Endothelial cell of umbilical vein (primary cell): ENCODE results near the gene DCC. TPM values are rescaled to one million over a fixed set of nuclear protein-coding genes. Genes with fewer than 3 reads are reported as not detected.

ENCODE experiments used
- BruUV-seq: library from RNA; stranded (reverse); fragments of 400-500 nt; replicated peaks from 2 replicates; lab custom pipeline; 2021; lab: Mats Ljungman, UMichigan
- CTCF ChIA-PET: fragments of 300-600, 350-600 bp; sonication (Branson Sonifier 250); formaldehyde crosslinking; loops from one replicate; lab custom pipeline; 2021; ENCODE audit warnings: antibody characterized with exemption, inconsistent platforms; lab: Charles Lee
- POLR2A ChIA-PET: fragments of 300-600, 350-600 bp; sonication (Branson Sonifier 250); formaldehyde crosslinking; loops from one replicate; lab custom pipeline; 2021; ENCODE audit warnings: antibody characterized with exemption, inconsistent platforms; lab: Charles Lee
- DNase-seq: peaks from one replicate; pipeline ENCODE4 v3.0.0-alpha.2; 2011; ENCODE audit warnings: low read depth, low spot score
- FAIRE-seq: peaks from 2 replicates; lab custom pipeline; 2011; peaks lifted over from hg19 to GRCh38; lab: Jason Lieb, UNC
- H2AFZ ChIP-seq: 2 replicates; pipeline ENCODE4 v1.6.0; 2012; ENCODE audit warnings: low read depth, low read length, control low read depth, inconsistent platforms
- H3K27ac ChIP-seq: 2 replicates; pipeline ENCODE4 v1.5.1; 2011; ENCODE audit warnings: low read depth, mild to moderate bottlenecking, control low read depth, low read length, moderate library complexity; ENCODE audit not compliant: insufficient read depth
- H3K27me3 ChIP-seq, 2 experiments: 2 replicates each; pipeline versions ENCODE4 v1.6.0 to v1.6.1; 2011; ENCODE audit warnings: low read length in 2 of 2, mixed read lengths in 1 of 2; ENCODE audit not compliant: control insufficient read depth in 2 of 2, insufficient read depth in 2 of 2
- H3K36me3 ChIP-seq, 2 experiments: 2 replicates in 1 of 2; 3 replicates in 1 of 2; pipeline ENCODE4 v1.5.1; 2011; ENCODE audit warnings: low read length in 2 of 2, mild to moderate bottlenecking in 1 of 2, moderate library complexity in 1 of 2; ENCODE audit not compliant: control insufficient read depth in 2 of 2, insufficient read depth in 2 of 2; ENCODE audit errors: extremely low read depth in 1 of 2
- H3K4me1 ChIP-seq: 3 replicates; pipeline ENCODE4 v1.5.1; 2011; ENCODE audit warnings: mild to moderate bottlenecking, low read length; ENCODE audit not compliant: control insufficient read depth, insufficient read depth; ENCODE audit errors: extremely low read depth
- H3K4me2 ChIP-seq: 2 replicates; pipeline ENCODE4 v1.6.1; 2011; ENCODE audit warnings: low read length, control low read depth, mixed read lengths; ENCODE audit not compliant: insufficient read depth
- H3K4me3 ChIP-seq, 3 experiments: fragments of 200-600 bp in 1 of 3; sonication (generic), shearing (Covaris generic) in 1 of 3; replicated peaks in 1 of 3; 2 replicates each; pipeline ENCODE4 v1.5.1; 2011 to 2016; ENCODE audit warnings: control low read depth in 3 of 3, low read length in 3 of 3, mild to moderate bottlenecking in 2 of 3, inconsistent platforms in 1 of 3, low read depth in 1 of 3, moderate library complexity in 1 of 3; ENCODE audit not compliant: insufficient read depth in 1 of 3
- H3K79me2 ChIP-seq: 2 replicates; pipeline ENCODE4 v1.6.0; 2012; ENCODE audit warnings: low read length, inconsistent platforms; ENCODE audit not compliant: control insufficient read depth, insufficient read depth
- H3K9ac ChIP-seq: replicated peaks from 2 replicates; pipeline ENCODE3; 2011; ENCODE audit warnings: low read length, control low read depth; ENCODE audit not compliant: insufficient read depth; ENCODE audit errors: extremely low read depth
- H3K9me1 ChIP-seq: replicated peaks from 3 replicates; pipeline ENCODE4 v1.6.0; 2011; ENCODE audit warnings: mild to moderate bottlenecking, low read length; ENCODE audit not compliant: control insufficient read depth, insufficient read depth; ENCODE audit errors: extremely low read depth
- H3K9me3 ChIP-seq: replicated peaks from 2 replicates; pipeline ENCODE4 v1.5.1; 2012; ENCODE audit warnings: low read length, inconsistent platforms; ENCODE audit not compliant: control insufficient read depth, insufficient read depth
- H4K20me1 ChIP-seq: replicated peaks from 2 replicates; pipeline ENCODE3; 2011; ENCODE audit warnings: mild to moderate bottlenecking, low read length; ENCODE audit not compliant: control insufficient read depth, insufficient read depth; ENCODE audit errors: extremely low read depth
- CTCF ChIP-seq, 2 donors: IDR thresholded peaks; 1 replicate in 1 of 2; 2 replicates in 1 of 2; pipeline ENCODE4 v1.5.1; 2011; ENCODE audit warnings: low read length in 2 of 2, mild to moderate bottlenecking in 2 of 2, moderate library complexity in 2 of 2, control low read depth in 1 of 2, inconsistent platforms in 1 of 2, low read depth in 1 of 2; ENCODE audit not compliant: insufficient read depth in 1 of 2; ENCODE audit errors: extremely low read depth in 1 of 2
- EZH2 ChIP-seq: IDR thresholded peaks from 2 replicates; pipeline ENCODE4 v1.6.1; 2012; ENCODE audit warnings: borderline replicate concordance, low read depth, mild to moderate bottlenecking, moderate library complexity, low read length, inconsistent platforms; ENCODE audit not compliant: severe bottlenecking
- FOS ChIP-seq: IDR thresholded peaks from 2 replicates; pipeline ENCODE4 v1.6.1; 2011; ENCODE audit warnings: mild to moderate bottlenecking, low read length, moderate library complexity, borderline replicate concordance; ENCODE audit not compliant: insufficient read depth
- GATA2 ChIP-seq: IDR thresholded peaks from 2 replicates; pipeline ENCODE4 v1.7.0; 2011; ENCODE audit warnings: low read depth, mild to moderate bottlenecking, moderate library complexity, mixed read lengths, low read length; ENCODE audit not compliant: insufficient read length, insufficient read depth
- JUN ChIP-seq: IDR thresholded peaks from 2 replicates; pipeline ENCODE4 v1.6.1; 2011; ENCODE audit warnings: borderline replicate concordance, low read depth; ENCODE audit not compliant: insufficient read length, insufficient read depth
- MAX ChIP-seq: IDR thresholded peaks from 2 replicates; pipeline ENCODE4 v1.6.1; 2011; ENCODE audit not compliant: insufficient read depth, insufficient read length
- MYC ChIP-seq: IDR thresholded peaks from one replicate; pipeline ENCODE4 v1.6.1; 2011; ENCODE audit warnings: mild to moderate bottlenecking, low read depth, low read length
- POLR2A ChIP-seq: IDR thresholded peaks from 2 replicates; pipeline ENCODE4 v1.6.1; 2012; ENCODE audit warnings: low read depth, mild to moderate bottlenecking, control low read depth, low read length
- POLR2AphosphoS5 ChIP-seq: IDR thresholded peaks from 2 replicates; pipeline ENCODE4 v1.6.1; 2012; ENCODE audit warnings: low read depth, mild to moderate bottlenecking, control low read depth, low read length, moderate library complexity; ENCODE audit not compliant: insufficient read depth
- dilution Hi-C: fragments of 300-500 bp; cut with MboI; formaldehyde crosslinking; loops from one replicate; pipeline ENCODE4 v1.15.0; 2019; ENCODE audit warnings: low sequenced_read_pairs; ENCODE audit not compliant: extremely low pct_ligation_motif_present
- intact Hi-C: fragments of 100-400 bp; cut with micrococcal nuclease; formaldehyde crosslinking; loops from one replicate; pipeline ENCODE4 v1.10.0; 2022
- polyA plus RNA-seq, 4 experiments: library from polyadenylated mRNA; depleted of rRNA in 3 of 4; stranded (reverse) in 3 of 4; unstranded in 1 of 4; fragments of >200 nt; gene quantifications; 2 replicates each; pipeline versions ENCODE4 v1.2.1 to v1.2.3, GENCODE V29; 2011 to 2012; ENCODE audit warnings: missing spikeins in 1 of 4
- total RNA-seq: library from RNA; stranded (reverse); gene quantifications from 2 replicates; pipeline ENCODE4 v1.2.3, GENCODE V29; 2021

Gene DCC
- total and polyA plus RNA-seq, 2 donors (not counting 3 experiments of a cell fraction or from before 2014, with no cell fraction given), result not detected

- H3K4me3 ChIP-seq, result no peak overlapping the region
- dilution Hi-C loops, result no loop called here
- no peaks in the 10 kb centered on the region for H3K36me3 ChIP-seq
- intact Hi-C loops, result no loop called here
- CTCF ChIA-PET, result no interaction called here
- no peak for FAIRE-seq
- no peaks in the 10 kb centered on the region for H4K20me1 ChIP-seq
- no peaks in the 10 kb centered on the region for H3K4me1 ChIP-seq
- POLR2A ChIA-PET, result no interaction called here
- H3K9me1 ChIP-seq, result no peaks in the 10 kb centered on the region
- no peak for TF ChIP-seq MAX
- no peak for TF ChIP-seq FOS
- no peak for TF ChIP-seq POLR2AphosphoS5
- no peak for TF ChIP-seq POLR2A
- TF ChIP-seq GATA2, result no peak
- no peak for TF ChIP-seq JUN
- TF ChIP-seq CTCF (IDR thresholded peaks at IDR 0.05; ENCODE audit: extremely low read depth in 1 of 2, insufficient read depth in 1 of 2, low read depth in 1 of 2, low read length in 2 of 2), result no peak
- no peak for TF ChIP-seq MYC
- no peak for TF ChIP-seq EZH2
- DNase-seq, result no peak
- H3K79me2 ChIP-seq, result no peaks in the 10 kb centered on the region
- no peak overlapping the region for H3K4me2 ChIP-seq
- BruUV-seq, result no TSS peak
- H3K9ac ChIP-seq, result no peak overlapping the region
- H3K27ac ChIP-seq, result no peak overlapping the region
- no peak overlapping the region for H2AFZ ChIP-seq
- H3K9me3 ChIP-seq, result peaks cover 3% of the 10 kb centered on the region
- no peaks in the 10 kb centered on the region for H3K27me3 ChIP-seq
These were observed 1164.0 kb downstream of the DCC start for GRCh38 chr18:53503914-53504441.
